ENCODE measurements around the gene TRIO. TPM values are rescaled to one million over a fixed set of nuclear protein-coding genes. Genes with fewer than 3 reads are reported as not detected.

The TRIO gene
- total and polyA plus RNA-seq, 2 donors (not counting 3 experiments of a cell fraction or from before 2014, with no cell fraction given) = 82.9 to 248 TPM

GRCh38 chr5:14395411-14395810 lies 252.3 kb downstream of the TRIO start:
- no peak overlapping the region for H3K9ac ChIP-seq (replicated peaks; ENCODE audit: extremely low read depth, insufficient read depth, low read length)
- no peaks in the 10 kb centered on the region for H4K20me1 ChIP-seq (replicated peaks; ENCODE audit: control insufficient read depth, extremely low read depth, insufficient read depth, low read length)
- BruUV-seq (replicated peaks) = no TSS peak
- H3K27me3 ChIP-seq (ENCODE audit: control insufficient read depth in 2 of 2, insufficient read depth in 2 of 2, low read length in 2 of 2) = no peaks in the 10 kb centered on the region
- dilution Hi-C loops (cut with MboI; ENCODE audit: extremely low pct_ligation_motif_present, low sequenced_read_pairs) (loop anchor here (25.0 kb wide), 1 partner anchor 242 kb away; no protein-coding TSS in a partner anchor), intact Hi-C loops (cut with micrococcal nuclease) (loop anchor here (5.0 kb wide), 2 partner anchors 67 to 617 kb away; no protein-coding TSS in a partner anchor)
- TF ChIP-seq, protein P1, sequence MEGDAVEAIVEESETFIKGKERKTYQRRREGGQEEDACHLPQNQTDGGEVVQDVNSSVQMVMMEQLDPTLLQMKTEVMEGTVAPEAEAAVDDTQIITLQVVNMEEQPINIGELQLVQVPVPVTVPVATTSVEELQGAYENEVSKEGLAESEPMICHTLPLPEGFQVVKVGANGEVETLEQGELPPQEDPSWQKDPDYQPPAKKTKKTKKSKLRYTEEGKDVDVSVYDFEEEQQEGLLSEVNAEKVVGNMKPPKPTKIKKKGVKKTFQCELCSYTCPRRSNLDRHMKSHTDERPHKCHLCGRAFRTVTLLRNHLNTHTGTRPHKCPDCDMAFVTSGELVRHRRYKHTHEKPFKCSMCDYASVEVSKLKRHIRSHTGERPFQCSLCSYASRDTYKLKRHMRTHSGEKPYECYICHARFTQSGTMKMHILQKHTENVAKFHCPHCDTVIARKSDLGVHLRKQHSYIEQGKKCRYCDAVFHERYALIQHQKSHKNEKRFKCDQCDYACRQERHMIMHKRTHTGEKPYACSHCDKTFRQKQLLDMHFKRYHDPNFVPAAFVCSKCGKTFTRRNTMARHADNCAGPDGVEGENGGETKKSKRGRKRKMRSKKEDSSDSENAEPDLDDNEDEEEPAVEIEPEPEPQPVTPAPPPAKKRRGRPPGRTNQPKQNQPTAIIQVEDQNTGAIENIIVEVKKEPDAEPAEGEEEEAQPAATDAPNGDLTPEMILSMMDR (IDR thresholded peaks at IDR 0.05; ENCODE audit: extremely low read depth in 1 of 2, insufficient read depth in 1 of 2, low read depth in 1 of 2, low read length in 2 of 2) = no peak
- TF ChIP-seq POLR2AphosphoS5 (IDR thresholded peaks at IDR 0.05; ENCODE audit: insufficient read depth, low read depth, low read length) = no peak
- no peak for TF ChIP-seq FOS (IDR thresholded peaks at IDR 0.05; ENCODE audit: borderline replicate concordance, insufficient read depth, low read length)
- no peak for TF ChIP-seq MAX (IDR thresholded peaks at IDR 0.05; ENCODE audit: insufficient read depth, insufficient read length)
- TF ChIP-seq MYC (IDR thresholded peaks at IDR 0.05; ENCODE audit: low read depth, low read length) = no peak
- TF ChIP-seq GATA2 (IDR thresholded peaks at IDR 0.05; ENCODE audit: insufficient read depth, insufficient read length, low read depth, low read length) = no peak
- peaks cover 36% of the 10 kb centered on the region for H3K4me1 ChIP-seq (ENCODE audit: control insufficient read depth, extremely low read depth, insufficient read depth, low read length)
- H3K27ac ChIP-seq (ENCODE audit: insufficient read depth, low read depth, low read length) = no peak overlapping the region
- H3K79me2 ChIP-seq (ENCODE audit: control insufficient read depth, insufficient read depth, low read length) = peaks cover 4% of the 10 kb centered on the region
- H3K4me2 ChIP-seq (ENCODE audit: insufficient read depth, low read length) = no peak overlapping the region
- POLR2A ChIA-PET = no interaction called here
- no peak overlapping the region for H3K4me3 ChIP-seq (replicated peaks in 1 of 3; ENCODE audit: insufficient read depth in 1 of 3, low read depth in 1 of 3, low read length in 3 of 3)
- DNase-seq (ENCODE audit: low read depth, low spot score) (no peak), FAIRE-seq (no peak)
- H3K36me3 ChIP-seq (ENCODE audit: control insufficient read depth in 2 of 2, extremely low read depth in 1 of 2, insufficient read depth in 2 of 2, low read length in 2 of 2) = peaks cover 9 to 17% of the 10 kb centered on the region in 2 experiments
- no peaks in the 10 kb centered on the region for H3K9me1 ChIP-seq (replicated peaks; ENCODE audit: control insufficient read depth, extremely low read depth, insufficient read depth, low read length)
- CTCF ChIA-PET = interaction anchor here (0.7 to 7.2 kb wide), 3 partner anchors 48 to 552 kb away, joined by 3 to 177 read pairs (median 3); no protein-coding TSS in a partner anchor
- H2AFZ ChIP-seq (ENCODE audit: low read depth, low read length) = no peak overlapping the region
- no peaks in the 10 kb centered on the region for H3K9me3 ChIP-seq (replicated peaks; ENCODE audit: control insufficient read depth, insufficient read depth, low read length)
